DMS114 treated with DMSO at 0.1 percent for 48 hours (cell line): ENCODE measurements around the gene FNDC3A.

Source experiments
- DNase-seq: peaks from one replicate; lab custom pipeline; 2025; ENCODE audit not compliant: unreplicated experiment; lab: John Stamatoyannopoulos, UW

FNDC3A gene

GRCh38 chr13:48975856-48976575 is at the start of gene FNDC3A:
TSS of gene FNDC3A (plus strand) at chr13:48975912. CDS start at chr13:49006191, 30,279 bp downstream.
- peak; percentile 55 for DNase-seq

GRCh38 chr13:48928757-48929430 is 46.8 kb upstream of the FNDC3A start:
- DNase-seq = no peak

DNA sequence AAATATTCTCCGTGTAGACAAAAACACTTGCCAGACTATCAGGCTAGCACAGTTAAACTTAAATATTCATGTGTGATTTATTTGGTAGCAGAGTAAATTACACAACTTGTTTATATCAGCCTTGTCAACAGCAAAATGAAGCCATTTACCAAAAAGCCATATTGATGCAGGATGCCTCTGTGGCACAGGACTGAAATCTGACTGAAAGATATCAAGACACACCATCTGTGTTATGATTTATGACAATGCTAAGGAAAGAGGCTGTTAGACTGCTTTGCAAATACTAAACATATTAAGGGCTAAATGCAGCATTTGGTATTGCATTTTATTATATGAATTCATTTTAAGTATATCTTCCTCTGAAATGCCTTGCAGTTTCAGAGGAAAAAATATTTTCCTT is 44.8 kb upstream of the FNDC3A start:
- DNase-seq = no peak

GRCh38 chr13:48938308-48938943 is 37.3 kb upstream of the FNDC3A start:
- DNase-seq = no peak

- DNase-seq = no peak
Measured at GRCh38 chr13:48939728-48940127, 36.0 kb upstream of the FNDC3A start.

- DNase-seq = no peak
Measured at GRCh38 chr13:48942131-48942530, 33.6 kb upstream of the FNDC3A start.

DNA sequence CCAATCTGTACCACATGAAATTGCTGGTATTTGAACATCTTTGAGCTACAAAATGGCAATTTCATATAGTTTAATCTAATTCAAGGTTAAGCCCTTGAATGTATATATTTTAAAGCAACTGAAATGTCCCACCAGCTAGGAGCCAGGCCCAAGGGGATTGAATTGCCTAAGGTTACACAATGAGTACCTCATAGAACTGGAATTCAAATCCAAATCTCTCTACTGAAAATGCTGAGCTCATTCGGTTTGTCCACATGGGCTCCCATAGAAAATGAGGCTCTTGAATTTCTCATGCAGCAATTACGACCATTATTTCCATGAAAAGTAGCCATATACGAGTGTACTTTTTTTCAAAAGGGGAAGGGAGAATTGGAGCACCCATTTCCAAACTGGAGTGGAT is 31.5 kb upstream of the FNDC3A start:
- DNase-seq = no peak

DNA sequence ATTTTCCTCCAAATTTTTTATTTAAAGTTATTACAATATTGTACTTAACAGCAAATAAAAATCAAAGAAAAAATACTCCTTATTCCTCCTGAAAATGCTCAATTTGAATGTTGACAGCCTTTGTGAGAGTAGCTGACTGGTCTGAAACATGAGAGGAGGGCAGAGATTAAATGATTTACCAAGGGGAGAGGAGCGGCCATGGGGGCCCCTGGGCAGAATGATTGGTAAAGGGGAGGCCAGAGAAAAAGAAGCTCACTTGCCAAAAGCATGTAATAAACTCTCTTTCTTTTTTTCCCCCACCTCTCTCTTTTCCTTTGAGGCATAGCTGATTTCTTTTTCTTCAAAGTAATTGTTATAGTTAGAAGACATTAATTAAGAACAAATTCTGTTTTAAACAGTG is 30.1 kb upstream of the FNDC3A start:
- no peak for DNase-seq

GRCh38 chr13:48946163-48946562 is 29.5 kb upstream of the FNDC3A start:
- no peak for DNase-seq

GRCh38 chr13:48949566-48950500 is 25.9 kb upstream of the FNDC3A start:
- DNase-seq = no peak

GRCh38 chr13:48950501-48950875 is 25.2 kb upstream of the FNDC3A start:
- DNase-seq = no peak

- no peak for DNase-seq
Measured at GRCh38 chr13:48954081-48954480, 21.6 kb upstream of the FNDC3A start.

DNA sequence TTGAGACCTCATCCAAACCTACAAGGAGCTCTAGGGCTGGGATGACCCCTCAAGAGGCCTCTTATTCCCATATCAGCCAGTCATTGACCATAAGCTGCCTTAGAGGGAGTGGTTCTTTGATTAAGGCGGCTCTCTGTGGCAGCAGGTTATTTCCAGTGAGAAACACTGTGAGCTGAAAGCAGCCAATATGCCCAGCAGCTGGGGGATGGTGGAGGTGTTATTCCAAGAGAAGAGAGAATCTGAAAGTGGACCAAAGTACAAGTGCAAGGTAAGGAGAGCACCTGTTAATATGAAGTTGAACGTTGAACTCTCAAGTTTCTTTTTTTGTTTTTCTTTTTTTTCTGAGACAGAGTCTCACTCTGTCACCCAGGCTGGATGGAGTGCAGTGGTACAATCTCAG is 20.2 kb upstream of the FNDC3A start:
- no peak for DNase-seq

GRCh38 chr13:48961379-48961778 is 14.3 kb upstream of the FNDC3A start:
- no peak for DNase-seq

GRCh38 chr13:48962281-48962680 is 13.4 kb upstream of the FNDC3A start:
- DNase-seq = no peak

GRCh38 chr13:48965736-48966135 is 10.0 kb upstream of the FNDC3A start:
- no peak for DNase-seq

- no peak for DNase-seq
Measured at GRCh38 chr13:48969685-48970084, 6.0 kb upstream of the FNDC3A start.

- DNase-seq = no peak
Measured at GRCh38 chr13:48973845-48974431, 1.8 kb upstream of the FNDC3A start.

DNA sequence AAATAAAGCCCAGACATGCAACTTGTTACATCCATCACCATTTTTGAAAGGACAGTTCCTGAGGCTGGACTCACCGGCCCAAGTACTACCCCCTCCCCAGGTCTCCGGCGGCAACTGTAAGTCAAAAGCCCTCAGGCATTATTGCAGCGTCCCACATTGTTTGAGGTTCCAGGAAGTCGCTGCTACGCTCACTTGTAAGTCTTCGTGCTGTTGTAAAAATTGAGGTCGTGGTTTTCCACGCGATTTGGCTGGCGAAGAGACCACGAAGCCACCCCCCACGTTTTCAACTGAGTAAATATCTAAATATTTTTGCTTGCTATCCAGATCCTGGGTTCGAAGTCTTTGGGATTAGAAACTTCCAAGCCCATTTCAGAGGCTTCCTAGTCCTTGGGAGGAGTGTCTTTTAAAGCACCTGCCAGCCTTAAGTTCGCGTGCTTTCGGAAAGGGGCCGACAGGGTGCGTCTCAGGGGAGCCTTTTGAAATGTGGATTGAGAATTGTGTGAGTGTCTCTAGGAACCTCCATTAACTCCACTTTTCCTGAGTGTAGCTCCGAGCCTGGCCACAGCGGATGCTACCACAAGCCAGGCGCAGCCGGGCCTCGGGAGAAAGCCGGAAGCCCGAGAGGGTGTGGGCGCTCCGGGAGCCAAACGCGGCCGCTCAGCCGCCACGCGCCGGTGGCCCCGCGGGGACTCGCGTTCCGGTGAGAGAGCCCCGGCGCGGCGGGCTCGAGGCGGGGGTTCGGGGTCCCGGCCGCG is 434 bp upstream of the FNDC3A start:
- no peak for DNase-seq
